ENCODE data around the gene SMAD3.

DNA sequence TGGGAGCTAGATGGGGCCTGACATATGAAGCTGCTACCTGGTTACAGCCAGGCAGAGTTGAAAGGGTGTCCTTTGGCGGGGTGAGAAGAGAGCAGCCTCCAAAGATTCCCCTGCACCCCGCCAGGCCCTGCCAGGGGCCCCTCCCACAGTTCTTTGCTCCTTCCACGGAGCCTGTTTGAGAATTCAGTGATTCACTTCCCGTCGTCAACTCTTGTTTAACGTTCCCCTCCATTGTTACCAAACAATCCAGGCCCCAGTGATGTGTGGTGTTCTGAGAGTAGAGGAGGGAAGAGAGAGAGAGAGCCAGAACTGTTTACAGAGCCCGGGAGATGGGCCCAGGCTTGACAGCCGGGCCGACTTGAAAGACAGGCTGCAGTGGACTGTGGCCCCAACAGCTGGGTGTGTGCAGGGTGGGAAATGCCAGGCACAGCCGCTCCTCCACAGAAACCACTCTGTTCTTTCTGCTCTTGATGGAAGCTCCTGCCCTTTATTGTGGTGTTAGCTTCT is 81.5 kb downstream of the SMAD3 start:
- TF ChIP-seq EZH2 (IDR thresholded peaks at IDR 0.05; ENCODE audit: borderline replicate concordance, low read depth, low read length, severe bottlenecking) (no peak), CTCF (IDR thresholded peaks at IDR 0.05; ENCODE audit: borderline replicate concordance, extremely low read depth, low read length, poor library complexity, severe bottlenecking) (no peak)
